NT2/D1 (cell line): Measurements from ENCODE around the gene OLR1.

ENCODE experiments used
- DNase-seq: peaks from one replicate; pipeline ENCODE4 v3.0.0-alpha.2; 2011; ENCODE audit warnings: low read depth, low spot score
- H3K27me3 ChIP-seq: 2 replicates; pipeline ENCODE4 v1.6.0; 2011; ENCODE audit warnings: mild to moderate bottlenecking; ENCODE audit not compliant: insufficient read length, insufficient read depth
- H3K36me3 ChIP-seq: 2 replicates; pipeline ENCODE4 v1.6.1; 2011; ENCODE audit warnings: mild to moderate bottlenecking, low read length, mixed read lengths; ENCODE audit not compliant: insufficient read depth, insufficient read length
- H3K4me1 ChIP-seq: 2 replicates; pipeline ENCODE4 v1.5.1; 2011; ENCODE audit not compliant: insufficient read depth, insufficient read length
- H3K4me3 ChIP-seq: 2 replicates; pipeline ENCODE4 v1.5.1; 2011; ENCODE audit warnings: low read depth; ENCODE audit not compliant: insufficient read length
- H3K9ac ChIP-seq: 2 replicates; pipeline ENCODE4 v1.6.0; 2011; ENCODE audit warnings: low read depth; ENCODE audit not compliant: insufficient read length
- H3K9me3 ChIP-seq: 2 replicates; pipeline ENCODE4 v1.5.1; 2011; ENCODE audit warnings: mild to moderate bottlenecking, low read length; ENCODE audit not compliant: insufficient read depth
- SUZ12 ChIP-seq: IDR thresholded peaks from 2 replicates; pipeline ENCODE4 v1.6.1; 2011; ENCODE audit not compliant: insufficient read length, insufficient read depth; ENCODE audit errors: extremely low read depth

OLR1 gene

GRCh38 chr12:10110256-10110844 is 61.6 kb downstream of the OLR1 start:
- Histone ChIP-seq H3K9ac (no peak overlapping the region), H3K4me3 (no peak overlapping the region), H3K4me1 (no peaks in the 10 kb centered on the region), H3K9me3 (peaks cover 13% of the 10 kb centered on the region; the same call in 1 of the 2 replicates), H3K27me3 (no peaks in the 10 kb centered on the region), H3K36me3 (no peaks in the 10 kb centered on the region)
- no peak for DNase-seq
- TF ChIP-seq SUZ12: no peak
